Peyer's patch (tissue), 4 donors: ENCODE results near the gene MGA. TPM values are rescaled to one million over a fixed set of nuclear protein-coding genes. Genes with fewer than 3 reads are reported as not detected.

Experiments
- DNase-seq, 3 donors: peaks; one replicate each; pipeline ENCODE4 v3.0.0-alpha.2; 2017 to 2019
- H3K27ac ChIP-seq, 4 donors: fragments of 200-600 bp; sonication (generic); one replicate each; pipeline ENCODE4 v1.5.1; 2016 to 2019
- H3K27me3 ChIP-seq, 2 donors: fragments of 200-600 bp; sonication (generic); one replicate each; pipeline ENCODE4 v1.5.1; 2019
- H3K36me3 ChIP-seq, 3 donors: fragments of 200-600 bp; sonication (generic); one replicate each; pipeline ENCODE4 v1.5.1; 2016 to 2019
- H3K4me1 ChIP-seq, 4 donors: fragments of 200-600 bp; sonication (generic); one replicate each; pipeline ENCODE4 v1.5.1; 2016 to 2019
- H3K4me3 ChIP-seq, 4 donors: fragments of 200-600 bp; sonication (generic); 1 replicate in 3 of 4; 2 replicates in 1 of 4; pipeline ENCODE4 v1.5.1; 2016 to 2019; ENCODE audit warnings: mild to moderate bottlenecking in 1 of 4
- H3K9me3 ChIP-seq, 4 donors: fragments of 200-600 bp; sonication (generic); one replicate each; pipeline ENCODE4 v1.5.1; 2016 to 2019; ENCODE audit warnings: mild to moderate bottlenecking in 1 of 4
- CTCF ChIP-seq, 6 experiments: fragments of 450-650 bp in 4 of 6; fragments of 200-600 bp in 2 of 6; sonication (generic) in 1 of 6; IDR thresholded peaks; one replicate each; pipeline ENCODE4 v1.5.1; 2017 to 2019; ENCODE audit warnings: antibody characterized with exemption in 6 of 6, mild to moderate bottlenecking in 3 of 6, moderate library complexity in 1 of 6
- POLR2A ChIP-seq, 2 donors: fragments of 450-650 bp; IDR thresholded peaks; one replicate each; pipeline ENCODE4 v1.5.1; 2017; ENCODE audit warnings: antibody characterized with exemption in 2 of 2, mild to moderate bottlenecking in 2 of 2, moderate library complexity in 2 of 2
- total RNA-seq, 4 donors: library from RNA; depleted of rRNA; stranded (reverse); fragments of >200 nt; gene quantifications; one replicate each; pipeline ENCODE4 v1.1.0, GENCODE V29; 2016

The MGA gene
- total RNA-seq, 4 donors from 2014 or later = 39.7 to 143 (median 69.8) TPM

DNA sequence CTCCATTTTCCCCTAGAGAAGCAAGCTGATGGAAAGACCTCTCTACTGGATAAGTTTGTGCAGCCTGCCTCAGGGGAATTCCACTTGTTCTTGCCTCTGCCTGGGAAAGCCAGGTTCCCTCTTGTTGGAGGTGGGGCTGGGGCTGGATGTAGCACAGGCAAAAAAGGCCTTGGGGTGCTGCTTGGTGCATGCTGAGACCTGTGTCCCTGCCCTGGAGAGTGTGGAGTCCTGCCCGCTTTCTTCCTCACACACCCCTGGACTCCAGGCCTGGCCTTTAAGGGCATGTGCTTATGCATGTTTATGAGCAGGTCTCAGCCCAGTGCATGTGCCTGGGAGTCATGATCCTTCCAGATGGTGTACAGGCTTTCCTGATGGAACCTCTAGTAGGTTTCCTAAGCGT lies 144.2 kb downstream of the MGA start:
- H3K9me3 ChIP-seq = no peaks in the 10 kb centered on the region
- H3K36me3 ChIP-seq = peaks cover 0 to 14% (median 0%) of the 10 kb centered on the region in 3 donors
- H3K4me1 ChIP-seq = peaks cover 0 to 8% (median 0%) of the 10 kb centered on the region in 4 donors
- peak overlapping the region in 1 of 4 donors; percentile 62 for H3K27ac ChIP-seq
- H3K27me3 ChIP-seq = no peaks in the 10 kb centered on the region
- TF ChIP-seq POLR2A (IDR thresholded peaks at IDR 0.05) (no peak), CTCF (IDR thresholded peaks at IDR 0.05) (no peak)
- H3K4me3 ChIP-seq = no peak overlapping the region
- DNase-seq = no peak

GRCh38 chr15:41804916-41805666 lies 144.9 kb downstream of the MGA start:
- H3K27ac ChIP-seq = peak overlapping the region in 1 of 4 donors; percentile 62
- DNase-seq = no peak
- peaks cover 0 to 8% (median 0%) of the 10 kb centered on the region in 4 donors for H3K4me1 ChIP-seq
- peaks cover 0 to 12% (median 0%) of the 10 kb centered on the region in 3 donors for H3K36me3 ChIP-seq
- no peak overlapping the region for H3K4me3 ChIP-seq
- no peaks in the 10 kb centered on the region for H3K27me3 ChIP-seq
- H3K9me3 ChIP-seq = no peaks in the 10 kb centered on the region
- TF ChIP-seq CTCF (IDR thresholded peaks at IDR 0.05) = no peak
- TF ChIP-seq POLR2A (IDR thresholded peaks at IDR 0.05) = no peak

GRCh38 chr15:41805711-41806110 lies 145.5 kb downstream of the MGA start:
- H3K4me1 ChIP-seq = peaks cover 0 to 8% (median 0%) of the 10 kb centered on the region in 4 donors
- no peaks in the 10 kb centered on the region for H3K27me3 ChIP-seq
- H3K36me3 ChIP-seq = peaks cover 0 to 7% (median 0%) of the 10 kb centered on the region in 3 donors
- no peak for TF ChIP-seq POLR2A (IDR thresholded peaks at IDR 0.05)
- no peak for TF ChIP-seq CTCF (IDR thresholded peaks at IDR 0.05)
- H3K4me3 ChIP-seq = no peak overlapping the region
- H3K9me3 ChIP-seq = no peaks in the 10 kb centered on the region
- no peak for DNase-seq
- H3K27ac ChIP-seq = peak overlapping the region in 1 of 4 donors; percentile 62

DNA sequence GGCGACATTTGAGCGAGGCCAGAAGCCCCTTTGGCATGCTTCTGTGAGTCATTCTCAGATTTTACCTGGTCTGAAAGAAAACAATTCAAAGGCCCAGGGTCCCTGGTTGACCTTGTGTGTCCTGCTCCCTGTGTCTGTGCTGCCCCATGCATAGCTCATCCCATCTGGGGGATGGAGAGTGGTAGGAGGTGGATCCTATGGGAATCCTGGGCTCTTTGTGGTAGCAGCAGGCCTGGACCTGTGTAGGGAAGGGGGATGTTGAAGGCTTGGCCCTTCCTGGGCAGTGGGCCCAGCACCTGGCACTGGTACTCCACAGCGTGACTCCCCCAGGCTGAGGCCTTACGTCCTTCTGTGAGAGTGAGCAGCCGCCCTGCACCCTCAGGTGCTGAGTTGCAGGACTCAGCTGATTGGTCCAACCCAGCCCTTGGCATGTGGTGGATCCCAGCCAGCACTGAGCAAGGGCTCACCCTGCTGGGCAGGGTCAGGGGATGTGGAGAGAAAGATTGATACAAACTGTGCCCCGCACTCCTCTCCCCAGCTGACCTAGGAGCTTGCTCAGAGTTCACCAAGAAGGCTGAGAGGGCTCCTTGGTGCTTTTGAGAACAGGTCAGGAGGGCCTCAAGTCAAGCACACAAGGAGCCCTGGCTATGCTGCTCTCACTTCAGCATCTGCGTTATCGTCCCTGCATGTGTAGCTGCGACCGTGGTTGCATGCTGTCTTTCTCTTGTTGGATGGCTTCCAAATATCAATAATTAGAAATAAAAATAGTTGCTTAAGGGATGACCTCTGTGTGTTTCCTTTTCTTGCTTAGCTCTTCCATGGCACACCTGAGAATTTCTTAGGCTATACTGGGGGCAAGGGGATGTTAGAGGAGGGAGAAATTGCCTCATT lies 146.3 kb downstream of the MGA start:
- H3K27me3 ChIP-seq = no peaks in the 10 kb centered on the region
- no peaks in the 10 kb centered on the region for H3K9me3 ChIP-seq
- H3K27ac ChIP-seq = peak overlapping the region in 1 of 4 donors; percentile 62
- H3K36me3 ChIP-seq = peaks cover 0 to 7% (median 0%) of the 10 kb centered on the region in 3 donors
- peak in 3 of 6 experiments; percentile 26 to 32 (median 29) for TF ChIP-seq CTCF (IDR thresholded peaks at IDR 0.05)
- TF ChIP-seq POLR2A (IDR thresholded peaks at IDR 0.05) = no peak
- no peak for DNase-seq
- H3K4me1 ChIP-seq = peaks cover 0 to 8% (median 0%) of the 10 kb centered on the region in 4 donors
- H3K4me3 ChIP-seq = no peak overlapping the region

DNA sequence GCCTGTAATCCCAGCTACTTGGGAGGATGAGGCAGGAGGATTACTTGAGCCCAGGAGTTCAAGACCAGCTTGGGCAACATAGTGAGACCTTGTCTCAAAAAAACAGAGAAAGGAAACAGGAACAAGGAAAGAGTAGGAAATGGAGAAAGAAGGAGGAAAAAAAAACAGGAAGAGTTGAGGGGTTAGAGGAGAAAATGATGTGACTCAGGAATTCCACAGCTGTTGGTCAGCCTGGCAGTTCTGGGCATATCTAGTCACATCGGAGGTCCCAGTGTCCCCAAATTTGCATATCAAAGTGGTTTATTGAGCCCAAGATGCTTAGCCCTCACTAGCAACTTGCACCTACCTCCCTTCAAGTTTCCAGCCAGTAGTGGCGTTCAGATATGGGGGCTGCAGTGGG lies 148.9 kb downstream of the MGA start:
- Histone ChIP-seq H3K4me1 (peaks cover 0 to 7% (median 0%) of the 10 kb centered on the region in 4 donors), H3K9me3 (no peaks in the 10 kb centered on the region), H3K4me3 (no peak overlapping the region), H3K27me3 (no peaks in the 10 kb centered on the region), H3K27ac (no peak overlapping the region), H3K36me3 (peaks cover 0 to 16% (median 0%) of the 10 kb centered on the region in 3 donors)
- TF ChIP-seq POLR2A (IDR thresholded peaks at IDR 0.05) = no peak
- TF ChIP-seq CTCF (IDR thresholded peaks at IDR 0.05) = no peak
- no peak for DNase-seq
